SK-N-MC (cell line): Measurements from ENCODE around the gene POM121L2.

ENCODE experiments used
- DNase-seq: peaks from one replicate; pipeline ENCODE4 v3.0.0-alpha.2; 2011; ENCODE audit warnings: low read depth, low spot score
- H3K27ac ChIP-seq: fragments of 200-600 bp; sonication (generic); 2 replicates; pipeline ENCODE4 v1.5.1; 2016; ENCODE audit warnings: mixed run types
- H3K36me3 ChIP-seq: fragments of 200-600 bp; sonication (generic); 2 replicates; pipeline ENCODE4 v1.6.1; 2017; ENCODE audit warnings: antibody characterized with exemption, low read length, mixed read lengths; ENCODE audit not compliant: insufficient read depth
- H3K4me3 ChIP-seq: fragments of 200-600 bp; sonication (generic); 2 replicates; pipeline ENCODE4 v1.5.1; 2016
- H3K9ac ChIP-seq: fragments of 200-600 bp; sonication (generic); 2 replicates; pipeline ENCODE4 v1.8.0; 2017; ENCODE audit warnings: mixed run types, mixed read lengths; ENCODE audit not compliant: insufficient read length
- H3K9me3 ChIP-seq: fragments of 200-600 bp; sonication (generic); 2 replicates; pipeline ENCODE4 v1.6.1; 2017; ENCODE audit warnings: low read depth, mild to moderate bottlenecking, antibody characterized with exemption, low read length, moderate library complexity, mixed read lengths
- EZH2 ChIP-seq: fragments of 200-600 bp; sonication (generic); IDR thresholded peaks from one replicate; pipeline ENCODE4 v1.6.1; 2017; ENCODE audit warnings: antibody characterized with exemption
- FOXP2 ChIP-seq: optimal IDR thresholded peaks from 2 replicates; pipeline ENCODE3; 2011; ENCODE audit warnings: mild to moderate bottlenecking, moderate library complexity; ENCODE audit not compliant: insufficient read depth; ENCODE audit errors: extremely low read length, control extremely low read depth
- POLR2AphosphoS5 ChIP-seq: IDR thresholded peaks from 2 replicates; pipeline ENCODE4 v1.6.1; 2012; ENCODE audit warnings: mild to moderate bottlenecking, low read depth, low read length, borderline replicate concordance

POM121L2 gene

GRCh38 chr6:27312146-27312949, at the start of gene POM121L2:
TSS of gene POM121L2 (minus strand) at chr6:27312273. CDS start at chr6:27312170, 103 bp downstream.
- TF ChIP-seq FOXP2 (no peak), POLR2AphosphoS5 (no peak; the same call in 1 of the 2 replicates), EZH2 (no peak)
- Histone ChIP-seq H3K9ac (peak within 1 kb of the TSS; percentile 73), H3K36me3 (no peaks in the 10 kb centered on the region), H3K27ac (no peak within 1 kb of the TSS), H3K9me3 (no peaks in the 10 kb centered on the region), H3K4me3 (peak within 1 kb of the TSS; percentile 94)
- no peak for DNase-seq

- no peak overlapping the region for H3K27ac ChIP-seq
- no peak overlapping the region for H3K4me3 ChIP-seq
- H3K9me3 ChIP-seq: 0 out of 2 replicates have a peak, but pooled peaks cover 6% of the 10 kb centered on the region
- TF ChIP-seq FOXP2 (no peak), POLR2AphosphoS5 (no peak), EZH2 (no peak)
- DNase-seq: no peak
- H3K9ac ChIP-seq: no peak overlapping the region
- no peaks in the 10 kb centered on the region for H3K36me3 ChIP-seq
These were observed 47.2 kb upstream of the POM121L2 start for GRCh38 chr6:27359231-27359630.

GRCh38 chr6:27358786-27359185, 46.7 kb upstream of the POM121L2 start:
- Histone ChIP-seq H3K9ac (no peak overlapping the region), H3K9me3 (0 out of 2 replicates have a peak, but pooled peaks cover 6% of the 10 kb centered on the region), H3K36me3 (no peaks in the 10 kb centered on the region), H3K4me3 (no peak overlapping the region), H3K27ac (no peak overlapping the region)
- DNase-seq: no peak
- TF ChIP-seq FOXP2 (no peak), EZH2 (no peak), POLR2AphosphoS5 (no peak)

- Histone ChIP-seq H3K4me3 (no peak overlapping the region), H3K36me3 (no peaks in the 10 kb centered on the region), H3K9me3 (0 out of 2 replicates have a peak, but pooled peaks cover 3% of the 10 kb centered on the region), H3K27ac (no peak overlapping the region), H3K9ac (no peak overlapping the region)
- DNase-seq: no peak
- TF ChIP-seq FOXP2 (no peak), EZH2 (no peak), POLR2AphosphoS5 (no peak)
These were observed 40.8 kb upstream of the POM121L2 start for GRCh38 chr6:27352850-27353249.

GRCh38 chr6:27334141-27334540, 22.1 kb upstream of the POM121L2 start:
- no peak overlapping the region for H3K27ac ChIP-seq
- peak overlapping the region; percentile 97 for H3K4me3 ChIP-seq
- no peaks in the 10 kb centered on the region for H3K36me3 ChIP-seq
- DNase-seq: no peak
- TF ChIP-seq EZH2 (no peak), FOXP2 (no peak), POLR2AphosphoS5 (no peak)
- H3K9me3 ChIP-seq: no peaks in the 10 kb centered on the region
- H3K9ac ChIP-seq: peak overlapping the region; percentile 70

- H3K4me3 ChIP-seq: peak overlapping the region; percentile 97
- no peaks in the 10 kb centered on the region for H3K9me3 ChIP-seq
- no peak overlapping the region for H3K27ac ChIP-seq
- H3K36me3 ChIP-seq: no peaks in the 10 kb centered on the region
- DNase-seq: no peak
- TF ChIP-seq EZH2: no peak
- no peak for TF ChIP-seq FOXP2
- no peak for TF ChIP-seq POLR2AphosphoS5
- peak overlapping the region; percentile 70 for H3K9ac ChIP-seq
These were observed 21.6 kb upstream of the POM121L2 start for GRCh38 chr6:27333642-27334040.

- Histone ChIP-seq H3K9me3 (no peaks in the 10 kb centered on the region), H3K27ac (no peak overlapping the region), H3K4me3 (peak overlapping the region; percentile 97), H3K36me3 (no peaks in the 10 kb centered on the region), H3K9ac (peak overlapping the region; percentile 70)
- no peak for TF ChIP-seq POLR2AphosphoS5
- no peak for TF ChIP-seq EZH2
- TF ChIP-seq FOXP2: no peak
- DNase-seq: peak; percentile 59
These were observed 20.9 kb upstream of the POM121L2 start for GRCh38 chr6:27332692-27333641.

- no peak overlapping the region for H3K4me3 ChIP-seq
- no peak overlapping the region for H3K27ac ChIP-seq
- no peaks in the 10 kb centered on the region for H3K9me3 ChIP-seq
- no peak overlapping the region for H3K9ac ChIP-seq
- TF ChIP-seq FOXP2: no peak
- no peak for TF ChIP-seq POLR2AphosphoS5
- TF ChIP-seq EZH2: no peak
- DNase-seq: no peak
- H3K36me3 ChIP-seq: no peaks in the 10 kb centered on the region
These were observed 15.1 kb upstream of the POM121L2 start for GRCh38 chr6:27327023-27327738.

- Histone ChIP-seq H3K9ac (no peak overlapping the region), H3K9me3 (no peaks in the 10 kb centered on the region), H3K27ac (no peak overlapping the region), H3K36me3 (no peaks in the 10 kb centered on the region), H3K4me3 (no peak overlapping the region)
- TF ChIP-seq EZH2 (no peak), POLR2AphosphoS5 (no peak), FOXP2 (no peak)
- no peak for DNase-seq
These were observed 9.8 kb upstream of the POM121L2 start for GRCh38 chr6:27321901-27322300.
